Heart left ventricle (tissue), 13 donors: ENCODE data around the gene CLK2.

ENCODE experiments used
- POLR2A ChIP-seq, 2 donors: fragments of 450-650 bp; IDR thresholded peaks; one replicate each; pipeline ENCODE4 v1.6.1; 2017; ENCODE audit warnings: antibody characterized with exemption in 2 of 2, mild to moderate bottlenecking in 2 of 2, moderate library complexity in 2 of 2
- TF ChIP-seq, protein P1 (sequence below), 12 donors: fragments of 200-600 bp; sonication (generic) in 4 of 12; IDR thresholded peaks; one replicate each; pipeline versions ENCODE4 v1.5.0 to v1.8.0; 2018 to 2022; ENCODE audit warnings: antibody characterized with exemption in 12 of 12, mild to moderate bottlenecking in 5 of 12
- donor health status: ischemic (EF 13 %, LVEDD 7.1; RV severe dilation, severe dysfunction).
- donor health status: DM: no; HTN: yes; CAD: no.
- donor health status: DM: no; HTN: no; CAD: no.
- donor health status: ischemic (EF 25% LVEDD 6.9; RV normal size, moderate dysfunction).
- donor health status: ischemic (EF 25% LVEDD 5.7; RV mildly dilated, moderate dysfunction).
- donor health status: ischemic (EF 35%, LVEDD 5.7; RV mildly dilated, moderate dysfunction).
- donor health status: nonischemic (EF 11% LVEDD 7.7; RV severe dilation, severe dysfunction).
- donor health status: DM: yes; HTN: yes; CAD: no.
- donor health status: PGD.
- donor health status: ischemic (EF 29% LVEDD 5.4; RV normal size, mild dysfunction).
- donor health status: nonischemic (EF 23%, LVEDD 6.1; RV moderate dilation, normal function).

DNA sequence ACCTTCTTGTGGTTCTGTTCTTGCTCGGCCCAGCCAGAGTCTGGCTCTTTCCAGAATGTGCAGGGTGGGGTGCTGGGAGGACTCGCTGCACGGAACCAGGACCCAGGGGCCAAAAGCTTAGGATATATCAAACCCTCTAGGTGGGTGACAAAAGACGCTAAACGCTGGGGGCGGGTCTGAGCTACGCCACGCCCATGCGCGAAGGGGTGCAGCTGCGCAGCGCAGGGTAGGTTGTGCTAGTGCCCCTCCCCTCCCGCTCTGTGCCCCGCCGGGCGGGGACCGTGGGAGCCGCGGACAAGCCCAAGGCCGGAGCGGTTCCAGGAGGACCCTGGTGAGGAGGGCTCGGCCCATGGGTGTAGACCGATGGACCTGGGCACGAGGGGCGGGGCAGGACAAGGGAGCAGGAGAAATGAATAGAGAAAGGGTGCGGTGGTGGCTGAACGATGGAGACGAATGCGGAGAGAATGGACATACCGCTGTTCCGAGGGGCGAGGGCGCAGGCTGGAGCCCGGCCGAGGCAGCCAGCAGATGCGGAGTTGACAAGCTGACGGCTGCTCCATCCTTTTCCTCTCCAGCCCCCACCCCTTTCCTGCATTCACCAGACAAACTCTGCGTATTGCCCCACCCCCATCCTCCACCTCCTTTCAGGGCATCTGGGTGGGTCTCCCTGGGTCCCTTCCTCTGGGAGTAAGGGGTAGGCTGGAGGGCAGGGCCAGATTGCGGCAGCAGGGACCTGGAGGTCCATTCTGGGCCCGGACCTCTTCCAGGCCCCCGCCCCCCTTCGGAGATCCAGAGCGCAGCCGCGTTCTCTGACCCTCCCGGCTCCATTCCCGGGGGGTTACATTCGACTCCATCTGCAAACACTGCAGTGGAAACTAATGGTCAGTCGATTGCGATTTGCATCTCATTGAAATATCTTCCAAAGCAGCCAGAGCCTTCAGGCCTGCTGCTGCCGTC lies 47.6 kb upstream of the CLK2 start, which contains the start of gene RUSC1:
- TF ChIP-seq POLR2A (IDR thresholded peaks at IDR 0.05) = peak in 1 of 2 donors; percentile 53
- TF ChIP-seq, protein P1, sequence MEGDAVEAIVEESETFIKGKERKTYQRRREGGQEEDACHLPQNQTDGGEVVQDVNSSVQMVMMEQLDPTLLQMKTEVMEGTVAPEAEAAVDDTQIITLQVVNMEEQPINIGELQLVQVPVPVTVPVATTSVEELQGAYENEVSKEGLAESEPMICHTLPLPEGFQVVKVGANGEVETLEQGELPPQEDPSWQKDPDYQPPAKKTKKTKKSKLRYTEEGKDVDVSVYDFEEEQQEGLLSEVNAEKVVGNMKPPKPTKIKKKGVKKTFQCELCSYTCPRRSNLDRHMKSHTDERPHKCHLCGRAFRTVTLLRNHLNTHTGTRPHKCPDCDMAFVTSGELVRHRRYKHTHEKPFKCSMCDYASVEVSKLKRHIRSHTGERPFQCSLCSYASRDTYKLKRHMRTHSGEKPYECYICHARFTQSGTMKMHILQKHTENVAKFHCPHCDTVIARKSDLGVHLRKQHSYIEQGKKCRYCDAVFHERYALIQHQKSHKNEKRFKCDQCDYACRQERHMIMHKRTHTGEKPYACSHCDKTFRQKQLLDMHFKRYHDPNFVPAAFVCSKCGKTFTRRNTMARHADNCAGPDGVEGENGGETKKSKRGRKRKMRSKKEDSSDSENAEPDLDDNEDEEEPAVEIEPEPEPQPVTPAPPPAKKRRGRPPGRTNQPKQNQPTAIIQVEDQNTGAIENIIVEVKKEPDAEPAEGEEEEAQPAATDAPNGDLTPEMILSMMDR (IDR thresholded peaks at IDR 0.05) = peak in 1 of 12 donors; percentile 19
